HG03439 (cell line): ENCODE measurements around the gene P2RY12.

Source experiments
- ATAC-seq: cut with Tn5 transposase; IDR thresholded peaks from one replicate; pipeline ENCODE4 v1.9.1; 2021; ENCODE audit warnings: mild to moderate bottlenecking, moderate library complexity; ENCODE audit not compliant: unreplicated experiment

P2RY12 gene

DNA sequence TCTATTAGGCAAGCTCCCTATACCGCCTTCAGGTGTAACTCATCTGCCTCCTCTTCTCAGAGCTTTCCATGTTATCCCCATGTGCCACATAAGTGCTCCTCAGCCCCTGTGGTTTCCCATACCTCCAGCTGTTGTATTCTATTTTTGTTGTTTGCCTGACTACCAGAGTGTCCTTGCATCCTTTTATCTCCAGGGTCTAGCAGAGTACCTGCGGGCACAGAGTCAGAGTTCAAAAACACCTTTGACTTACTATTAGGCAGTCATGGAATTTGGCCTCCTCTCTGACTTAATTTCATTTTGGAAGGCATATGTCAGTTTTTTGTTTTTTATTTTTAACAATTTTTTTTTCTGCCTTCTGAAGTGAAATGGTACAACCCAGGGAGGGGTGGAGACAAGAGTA is 75.0 kb downstream of the P2RY12 start:
- no peak for ATAC-seq

DNA sequence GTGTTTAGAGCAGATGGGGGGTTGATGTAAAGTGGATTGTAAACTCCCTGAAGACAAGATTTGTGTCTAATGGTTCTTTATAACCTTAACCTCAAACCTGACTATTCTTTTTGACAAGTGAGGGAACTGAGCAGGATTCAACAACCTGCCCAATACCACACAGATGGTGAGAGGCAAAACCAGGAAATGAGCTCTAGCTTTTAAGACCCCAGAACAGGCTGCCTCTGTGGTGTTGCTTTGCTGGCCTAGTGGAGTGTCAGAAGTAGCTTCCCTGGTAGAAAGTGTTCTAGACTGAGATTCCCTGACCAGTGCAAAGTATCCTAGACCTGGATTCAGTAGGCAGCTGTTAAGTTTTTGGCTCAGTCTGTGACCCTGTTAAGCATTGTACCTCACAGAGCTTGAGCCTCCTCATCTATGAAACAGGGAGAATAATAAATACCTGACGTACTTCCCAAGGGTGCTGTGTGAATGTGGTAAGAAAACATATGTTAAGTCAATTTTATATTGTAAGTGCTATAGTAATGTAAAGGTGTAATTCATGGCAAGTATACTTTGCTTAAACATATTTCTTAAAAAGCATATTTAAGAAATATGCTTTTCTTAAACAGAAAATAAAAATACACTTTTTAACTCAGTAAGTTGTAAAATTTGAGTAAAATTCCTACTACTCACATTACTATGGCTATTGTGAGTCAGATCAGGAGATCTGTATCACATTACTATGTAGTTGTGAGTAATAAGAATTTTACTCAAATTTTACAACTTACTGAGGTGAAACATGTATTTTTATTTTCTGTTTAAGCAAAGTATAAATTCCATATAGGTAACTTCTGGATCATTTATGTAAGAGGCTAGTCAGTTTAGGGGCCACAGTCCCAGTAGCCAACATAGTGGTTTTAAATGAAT is 76.7 kb downstream of the P2RY12 start:
- no peak for ATAC-seq

DNA sequence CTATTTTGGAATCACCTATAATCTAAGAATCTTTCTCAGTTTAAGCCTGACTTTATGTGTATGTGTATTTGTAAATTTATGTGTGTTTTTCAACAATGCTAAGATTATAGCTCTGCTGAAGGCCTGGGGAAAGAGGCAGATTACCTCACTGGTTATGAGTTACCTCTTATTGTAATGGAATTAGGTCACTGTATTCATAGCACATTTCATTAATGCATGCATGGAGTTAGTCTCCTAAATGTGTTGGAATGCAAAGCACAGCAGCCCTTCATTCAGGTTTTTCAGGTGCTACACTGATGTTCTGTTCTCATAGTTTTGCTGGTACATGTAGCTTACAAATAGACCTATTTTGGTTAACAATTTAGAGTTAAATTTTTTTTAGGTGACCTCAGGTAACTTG is 77.4 kb downstream of the P2RY12 start:
- ATAC-seq, result no peak

DNA sequence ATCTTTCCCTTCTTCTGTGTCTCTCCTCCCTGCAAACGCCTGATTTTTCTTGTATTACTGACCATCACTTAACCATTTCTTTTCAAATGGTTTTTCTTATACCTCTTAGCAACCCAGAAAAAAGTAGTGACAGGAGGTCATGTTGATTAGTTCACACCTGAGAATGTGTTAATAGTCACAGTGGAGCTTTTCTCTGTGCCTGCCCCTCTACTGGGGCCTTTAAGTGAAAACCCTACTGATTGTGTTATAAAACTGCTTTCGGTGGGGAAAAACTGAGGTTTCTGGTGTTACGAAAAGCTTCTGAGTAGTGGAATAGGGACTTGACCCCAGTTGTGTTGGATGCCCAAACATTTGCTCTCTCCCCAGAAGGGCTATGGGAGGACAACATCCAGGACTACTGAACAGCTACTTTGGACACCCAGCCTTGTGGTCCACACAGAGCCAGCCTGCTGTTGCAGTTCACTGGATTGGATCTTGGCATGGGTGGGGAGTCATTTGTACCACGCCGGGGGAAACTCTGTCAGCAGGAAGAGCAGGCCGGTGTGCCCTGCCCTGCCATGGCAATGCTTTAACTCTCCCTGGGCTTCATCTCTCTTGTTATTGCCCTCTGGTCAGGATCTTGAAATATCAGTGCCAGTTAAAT is 78.3 kb downstream of the P2RY12 start:
- no peak for ATAC-seq

DNA sequence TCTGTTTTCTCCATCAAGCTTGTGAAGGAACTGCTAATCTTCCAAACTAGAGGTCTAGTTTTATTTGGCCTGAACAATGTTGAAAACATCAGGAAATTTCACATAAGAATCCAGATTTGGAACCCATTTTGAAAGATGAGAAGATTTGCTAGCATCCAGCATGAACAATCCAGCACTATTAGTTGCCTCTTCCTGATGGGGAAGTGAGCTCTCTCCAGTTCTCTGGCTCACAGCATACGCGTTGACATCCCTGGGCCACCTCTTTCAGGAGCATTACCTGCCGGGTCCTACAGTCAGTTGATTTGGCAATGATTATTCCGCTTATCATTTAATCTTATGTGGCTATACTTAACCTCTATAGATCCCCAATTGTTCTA is 78.8 kb downstream of the P2RY12 start:
- ATAC-seq, result no peak

DNA sequence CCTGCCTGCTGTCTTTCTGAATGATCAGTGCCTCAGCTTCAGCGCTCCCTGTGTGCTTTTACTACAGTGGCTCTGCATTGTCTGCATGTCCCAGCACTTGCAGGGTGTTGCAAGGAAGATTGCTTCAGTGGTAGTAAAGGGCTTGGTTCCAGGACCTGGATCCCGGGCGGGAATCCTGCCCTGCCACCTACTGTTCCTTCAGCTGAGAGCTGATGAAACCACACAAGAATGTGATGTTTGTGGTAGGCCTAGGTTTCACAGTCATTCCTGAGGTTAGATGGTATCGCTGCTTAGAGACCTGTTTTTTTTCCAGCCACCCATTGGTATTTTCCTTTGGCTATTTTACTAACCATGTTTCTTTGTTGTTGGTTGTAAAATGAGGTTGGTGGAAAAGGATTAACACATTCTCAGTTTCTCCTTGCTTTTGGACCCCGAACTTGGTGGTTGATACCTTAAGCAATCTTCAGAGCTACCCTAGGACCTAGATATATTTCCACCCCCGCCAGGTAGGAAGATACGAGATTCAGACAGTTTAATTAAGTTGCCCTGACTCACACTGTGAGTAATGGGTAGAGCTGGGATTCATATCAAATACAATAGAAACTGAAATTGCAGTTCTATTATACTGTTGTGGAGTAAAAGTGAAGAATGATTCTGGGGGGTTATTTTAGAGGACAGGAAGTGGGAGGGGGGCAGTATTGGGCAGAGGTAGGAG is 79.3 kb downstream of the P2RY12 start:
- ATAC-seq, result no peak

DNA sequence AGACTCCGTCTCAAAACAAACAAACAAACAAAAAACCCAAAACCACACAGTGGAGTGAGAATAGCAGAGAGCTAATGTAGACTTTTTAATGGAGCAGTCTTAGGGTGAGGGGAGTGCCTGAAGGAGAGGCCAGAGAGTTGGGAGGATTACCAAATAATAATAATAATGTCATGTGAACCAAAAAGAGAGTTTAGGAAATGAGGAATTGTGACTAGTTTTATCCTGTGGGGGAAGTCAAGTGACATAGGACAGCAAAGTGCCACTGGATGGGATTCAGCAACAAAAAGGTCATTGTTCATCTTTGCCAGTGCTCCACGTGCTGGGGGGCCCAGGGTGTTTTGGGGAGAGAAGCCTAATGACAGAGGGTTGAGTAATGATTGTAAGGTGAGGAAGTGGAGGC is 80.8 kb downstream of the P2RY12 start:
- no peak for ATAC-seq

DNA sequence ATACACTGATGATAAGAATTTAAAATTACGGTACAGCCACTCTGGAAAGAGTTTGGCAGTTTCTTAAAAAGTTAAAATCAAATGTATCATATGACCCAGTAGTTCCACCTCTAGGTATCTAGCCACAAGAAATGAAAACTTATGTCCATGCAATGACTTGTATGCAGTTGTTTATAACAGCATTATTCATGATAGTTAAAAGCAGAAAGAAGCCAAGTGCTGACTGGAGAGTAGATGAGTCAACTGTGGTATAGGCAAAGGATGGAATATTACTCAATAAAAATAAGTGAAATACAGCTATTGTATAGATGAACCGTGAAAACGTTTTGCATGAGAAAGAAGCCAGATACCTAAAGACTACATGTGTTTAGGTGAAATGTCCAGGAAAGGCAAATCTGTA is 82.8 kb downstream of the P2RY12 start:
- no peak for ATAC-seq

DNA sequence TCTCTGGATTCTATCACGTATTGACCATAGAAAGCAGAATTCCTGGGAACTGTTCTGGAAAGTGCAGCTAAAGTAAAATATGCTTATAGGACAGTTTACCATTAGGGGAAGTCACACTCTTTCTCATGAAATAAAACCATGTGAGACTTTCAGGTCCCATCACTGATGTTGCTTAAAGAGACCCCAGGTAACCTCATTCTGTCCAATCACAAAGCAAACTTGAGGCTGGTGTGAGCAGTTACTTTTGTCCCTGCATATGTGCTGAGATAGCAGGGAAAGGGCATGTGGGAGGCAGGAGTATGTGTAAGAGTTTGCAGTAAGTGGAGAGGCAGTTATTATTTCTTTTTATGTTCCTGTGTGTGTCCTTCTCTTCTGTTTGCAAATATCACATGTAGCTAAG is 84.0 kb downstream of the P2RY12 start:
- no peak for ATAC-seq

DNA sequence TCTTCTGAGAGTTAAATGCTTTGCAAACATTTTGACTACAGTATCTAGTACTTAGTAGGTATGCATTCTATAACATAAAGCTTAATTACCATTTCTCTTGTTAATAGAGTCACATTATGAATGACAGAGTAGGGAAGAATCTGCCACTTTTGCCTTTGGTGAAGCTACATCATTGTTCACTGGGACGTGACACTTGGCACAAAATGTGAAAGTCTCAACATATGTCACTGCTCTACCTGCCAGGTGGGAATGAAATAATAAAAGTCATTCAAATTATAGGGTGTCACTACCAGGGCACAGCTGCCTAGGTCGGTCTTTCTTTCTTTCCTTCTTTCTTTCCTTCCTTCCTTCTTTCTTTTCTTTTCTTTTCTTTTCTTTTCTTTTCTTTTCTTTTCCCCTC is 85.5 kb downstream of the P2RY12 start:
- no peak for ATAC-seq

DNA sequence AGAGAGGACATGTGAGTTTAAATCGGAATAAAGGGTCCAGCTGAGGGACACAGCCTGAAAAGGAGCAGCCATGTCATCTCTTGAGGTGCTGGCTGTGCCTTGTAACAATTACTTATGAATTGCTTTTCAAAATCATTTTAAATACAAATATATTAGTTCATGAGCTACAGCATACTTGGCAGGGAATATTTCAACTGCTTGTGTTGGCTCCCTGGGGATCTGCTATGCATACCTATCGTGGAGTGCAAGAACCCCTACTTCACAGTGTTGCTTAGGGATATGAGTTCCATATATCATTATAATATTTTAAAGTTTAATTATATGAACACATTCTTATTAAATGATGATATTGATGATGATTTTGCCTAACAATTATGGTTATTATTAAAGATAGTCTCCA is 87.1 kb downstream of the P2RY12 start:
- ATAC-seq, result no peak

DNA sequence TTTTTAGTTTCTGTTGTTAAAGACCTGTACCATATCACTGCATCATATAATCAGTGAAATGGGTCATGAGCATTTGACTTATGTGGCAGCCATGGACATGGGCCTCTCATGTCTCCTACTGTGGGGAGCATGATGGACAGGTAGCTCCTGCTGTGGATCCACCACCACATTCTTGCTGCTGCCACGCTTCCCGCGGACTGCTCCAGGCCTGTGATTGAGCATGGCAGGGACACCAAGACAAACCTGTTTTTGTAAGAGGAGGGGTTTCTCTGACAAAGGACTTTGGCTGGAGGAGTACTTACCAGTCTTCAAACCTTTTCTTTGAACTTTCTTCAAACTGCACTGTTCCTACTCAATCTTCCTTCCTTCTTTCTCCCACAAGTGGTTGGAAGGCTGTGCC is 88.3 kb downstream of the P2RY12 start:
- ATAC-seq, result no peak

DNA sequence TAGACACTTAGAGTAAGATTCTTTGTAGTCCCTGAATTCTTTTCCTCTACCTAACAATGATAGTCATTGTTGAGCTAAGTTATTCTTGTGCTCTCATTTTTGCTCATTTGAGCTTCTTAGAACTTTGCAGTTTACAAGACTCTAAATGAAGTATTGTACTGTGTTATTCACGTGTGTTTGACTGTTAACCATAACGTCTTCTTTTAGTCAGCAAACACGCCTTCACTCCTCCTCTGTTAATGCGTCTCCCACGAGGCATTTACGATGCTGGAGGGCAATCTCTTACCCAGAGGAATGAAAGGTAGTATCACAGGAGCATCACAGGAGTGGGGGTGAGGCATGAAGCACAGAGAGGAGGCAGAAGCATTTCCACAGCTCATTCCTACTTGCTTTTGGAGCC is 91.4 kb downstream of the P2RY12 start:
- no peak for ATAC-seq

DNA sequence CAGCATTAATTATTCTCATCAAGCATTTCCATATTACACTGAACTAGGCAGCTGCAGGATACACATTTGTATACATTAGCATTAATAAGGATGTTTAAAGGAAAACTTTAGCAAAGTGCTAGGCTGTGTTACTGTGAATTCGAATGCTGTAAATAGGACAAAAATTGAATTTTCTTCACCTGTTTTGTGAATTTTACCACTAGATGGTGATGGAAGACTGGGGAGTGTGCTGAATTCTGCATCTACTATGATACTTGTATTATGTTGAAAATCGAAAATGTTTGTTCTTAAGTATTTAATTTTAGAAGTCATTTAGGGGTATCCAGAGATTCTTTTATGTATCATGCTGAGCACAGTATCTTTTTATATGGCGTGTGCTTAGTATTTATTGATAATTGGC is 93.9 kb downstream of the P2RY12 start:
- no peak for ATAC-seq

DNA sequence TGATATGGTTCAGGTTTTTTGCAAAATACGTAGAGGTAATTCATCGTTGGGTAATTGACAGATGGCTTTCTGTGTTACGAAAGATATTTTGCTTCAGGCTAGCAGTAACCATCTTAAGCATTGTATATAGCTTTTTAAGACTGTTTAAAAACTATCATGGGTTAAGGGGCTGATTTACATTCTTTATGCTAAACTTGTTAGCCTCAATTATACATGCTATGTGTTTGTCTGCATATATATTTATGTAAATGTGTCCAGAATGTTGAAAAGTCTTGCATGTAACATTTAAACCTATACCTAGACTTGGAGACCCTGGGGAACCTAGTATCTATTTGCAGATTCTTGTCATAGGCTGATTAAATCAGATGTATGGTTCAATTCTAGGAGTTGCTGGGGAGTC is 95.1 kb downstream of the P2RY12 start:
- no peak for ATAC-seq
